ENCODE results near the gene RASGRP1. TPM values are rescaled to one million over a fixed set of nuclear protein-coding genes. Genes with fewer than 3 reads are reported as not detected.

The RASGRP1 gene
- total and polyA plus RNA-seq, 9 donors: 0.31 to 0.85 (median 0.41) TPM

GRCh38 chr15:38539008-38539343 lies 25.6 kb downstream of the RASGRP1 start:
- Histone ChIP-seq H3K27me3 (ENCODE audit: control insufficient read depth, insufficient read depth, low read length) (no peaks in the 10 kb centered on the region), H3K27ac (ENCODE audit: low read length) (no peak overlapping the region), H3K9me3 (replicated peaks; ENCODE audit: control insufficient read depth, low read depth, low read length) (no peaks in the 10 kb centered on the region), H3K36me3 (ENCODE audit: control insufficient read depth, insufficient read depth, low read length) (no peaks in the 10 kb centered on the region), H3K4me3 (ENCODE audit: low read length) (no peak overlapping the region), H3K4me1 (ENCODE audit: control insufficient read depth, insufficient read depth, low read length) (peaks cover 2% of the 10 kb centered on the region)
- no peak for DNase-seq

- H3K27ac ChIP-seq (ENCODE audit: low read length): no peak overlapping the region
- no peaks in the 10 kb centered on the region for H3K27me3 ChIP-seq (ENCODE audit: control insufficient read depth, insufficient read depth, low read length)
- H3K4me1 ChIP-seq (ENCODE audit: control insufficient read depth, insufficient read depth, low read length): peaks cover 2% of the 10 kb centered on the region
- H3K9me3 ChIP-seq (replicated peaks; ENCODE audit: control insufficient read depth, low read depth, low read length): no peaks in the 10 kb centered on the region
- no peak overlapping the region for H3K4me3 ChIP-seq (ENCODE audit: low read length)
- no peaks in the 10 kb centered on the region for H3K36me3 ChIP-seq (ENCODE audit: control insufficient read depth, insufficient read depth, low read length)
- WGBS (ENCODE audit: insufficient coverage): no CpG with 5 or more reads among the region's 8 CpGs
- DNase-seq: no peak
Observed at GRCh38 chr15:38538328-38539007, 26.1 kb downstream of the RASGRP1 start.

- no peak overlapping the region for H3K27ac ChIP-seq (ENCODE audit: low read length)
- H3K4me3 ChIP-seq (ENCODE audit: low read length): no peak overlapping the region
- H3K4me1 ChIP-seq (ENCODE audit: control insufficient read depth, insufficient read depth, low read length): peaks cover 2% of the 10 kb centered on the region
- DNase-seq: peak; percentile 28
- H3K27me3 ChIP-seq (ENCODE audit: control insufficient read depth, insufficient read depth, low read length): no peaks in the 10 kb centered on the region
- WGBS (ENCODE audit: insufficient coverage): 67% methylated on average over 1 of the region's 3 CpGs
- H3K36me3 ChIP-seq (ENCODE audit: control insufficient read depth, insufficient read depth, low read length): no peaks in the 10 kb centered on the region
- no peaks in the 10 kb centered on the region for H3K9me3 ChIP-seq (replicated peaks; ENCODE audit: control insufficient read depth, low read depth, low read length)
Observed at GRCh38 chr15:38536201-38536676, 28.4 kb downstream of the RASGRP1 start.

- peaks cover 2% of the 10 kb centered on the region for H3K4me1 ChIP-seq (ENCODE audit: control insufficient read depth, insufficient read depth, low read length)
- DNase-seq: peak; percentile 69
- H3K4me3 ChIP-seq (ENCODE audit: low read length): no peak overlapping the region
- H3K27ac ChIP-seq (ENCODE audit: low read length): no peak overlapping the region
- no peaks in the 10 kb centered on the region for H3K36me3 ChIP-seq (ENCODE audit: control insufficient read depth, insufficient read depth, low read length)
- no peaks in the 10 kb centered on the region for H3K9me3 ChIP-seq (replicated peaks; ENCODE audit: control insufficient read depth, low read depth, low read length)
- WGBS (ENCODE audit: insufficient coverage): 53% methylated on average over 4 of the region's 8 CpGs
- H3K27me3 ChIP-seq (ENCODE audit: control insufficient read depth, insufficient read depth, low read length): no peaks in the 10 kb centered on the region
Observed at GRCh38 chr15:38535491-38536200, 29.0 kb downstream of the RASGRP1 start.

- Histone ChIP-seq H3K4me1 (ENCODE audit: control insufficient read depth, insufficient read depth, low read length) (peaks cover 2% of the 10 kb centered on the region), H3K27ac (ENCODE audit: low read length) (no peak overlapping the region), H3K9me3 (replicated peaks; ENCODE audit: control insufficient read depth, low read depth, low read length) (no peaks in the 10 kb centered on the region), H3K27me3 (ENCODE audit: control insufficient read depth, insufficient read depth, low read length) (no peaks in the 10 kb centered on the region), H3K36me3 (ENCODE audit: control insufficient read depth, insufficient read depth, low read length) (no peaks in the 10 kb centered on the region), H3K4me3 (ENCODE audit: low read length) (no peak overlapping the region)
- DNase-seq: no peak
- WGBS (ENCODE audit: insufficient coverage): 100% methylated on average over 1 of the region's 3 CpGs
Observed at GRCh38 chr15:38534691-38535090, 29.9 kb downstream of the RASGRP1 start.

GRCh38 chr15:38533926-38534325 lies 30.7 kb downstream of the RASGRP1 start:
- no peaks in the 10 kb centered on the region for H3K36me3 ChIP-seq (ENCODE audit: control insufficient read depth, insufficient read depth, low read length)
- no peak overlapping the region for H3K27ac ChIP-seq (ENCODE audit: low read length)
- H3K4me1 ChIP-seq (ENCODE audit: control insufficient read depth, insufficient read depth, low read length): peaks cover 2% of the 10 kb centered on the region
- H3K9me3 ChIP-seq (replicated peaks; ENCODE audit: control insufficient read depth, low read depth, low read length): no peaks in the 10 kb centered on the region
- H3K4me3 ChIP-seq (ENCODE audit: low read length): no peak overlapping the region
- no peaks in the 10 kb centered on the region for H3K27me3 ChIP-seq (ENCODE audit: control insufficient read depth, insufficient read depth, low read length)
- DNase-seq: no peak

GRCh38 chr15:38533416-38533915 lies 31.1 kb downstream of the RASGRP1 start:
- Histone ChIP-seq H3K4me3 (ENCODE audit: low read length) (no peak overlapping the region), H3K4me1 (ENCODE audit: control insufficient read depth, insufficient read depth, low read length) (peaks cover 2% of the 10 kb centered on the region), H3K36me3 (ENCODE audit: control insufficient read depth, insufficient read depth, low read length) (no peaks in the 10 kb centered on the region), H3K9me3 (replicated peaks; ENCODE audit: control insufficient read depth, low read depth, low read length) (no peaks in the 10 kb centered on the region), H3K27ac (ENCODE audit: low read length) (no peak overlapping the region), H3K27me3 (ENCODE audit: control insufficient read depth, insufficient read depth, low read length) (no peaks in the 10 kb centered on the region)
- DNase-seq: no peak
- 100% methylated on average over 1 of the region's 6 CpGs for WGBS (ENCODE audit: insufficient coverage)

GRCh38 chr15:38532728-38533127 lies 31.9 kb downstream of the RASGRP1 start:
- H3K36me3 ChIP-seq (ENCODE audit: control insufficient read depth, insufficient read depth, low read length): no peaks in the 10 kb centered on the region
- H3K4me1 ChIP-seq (ENCODE audit: control insufficient read depth, insufficient read depth, low read length): peaks cover 2% of the 10 kb centered on the region
- H3K9me3 ChIP-seq (replicated peaks; ENCODE audit: control insufficient read depth, low read depth, low read length): no peaks in the 10 kb centered on the region
- no peak for DNase-seq
- no peak overlapping the region for H3K4me3 ChIP-seq (ENCODE audit: low read length)
- WGBS (ENCODE audit: insufficient coverage): 82% methylated on average over 3 of the region's 3 CpGs
- no peak overlapping the region for H3K27ac ChIP-seq (ENCODE audit: low read length)
- H3K27me3 ChIP-seq (ENCODE audit: control insufficient read depth, insufficient read depth, low read length): no peaks in the 10 kb centered on the region

- Histone ChIP-seq H3K27me3 (ENCODE audit: control insufficient read depth, insufficient read depth, low read length) (no peaks in the 10 kb centered on the region), H3K36me3 (ENCODE audit: control insufficient read depth, insufficient read depth, low read length) (no peaks in the 10 kb centered on the region), H3K27ac (ENCODE audit: low read length) (no peak overlapping the region), H3K4me3 (ENCODE audit: low read length) (no peak overlapping the region), H3K4me1 (ENCODE audit: control insufficient read depth, insufficient read depth, low read length) (peaks cover 2% of the 10 kb centered on the region), H3K9me3 (replicated peaks; ENCODE audit: control insufficient read depth, low read depth, low read length) (no peaks in the 10 kb centered on the region)
- WGBS (ENCODE audit: insufficient coverage): 78% methylated on average over 1 of the region's 4 CpGs
- no peak for DNase-seq
Observed at GRCh38 chr15:38531509-38531908, 33.1 kb downstream of the RASGRP1 start.

GRCh38 chr15:38530113-38530512 lies 34.5 kb downstream of the RASGRP1 start:
- H3K27me3 ChIP-seq (ENCODE audit: control insufficient read depth, insufficient read depth, low read length): no peaks in the 10 kb centered on the region
- H3K27ac ChIP-seq (ENCODE audit: low read length): no peak overlapping the region
- DNase-seq: no peak
- no peaks in the 10 kb centered on the region for H3K36me3 ChIP-seq (ENCODE audit: control insufficient read depth, insufficient read depth, low read length)
- no CpG with 5 or more reads among the region's 1 CpG for WGBS (ENCODE audit: insufficient coverage)
- no peaks in the 10 kb centered on the region for H3K9me3 ChIP-seq (replicated peaks; ENCODE audit: control insufficient read depth, low read depth, low read length)
- H3K4me1 ChIP-seq (ENCODE audit: control insufficient read depth, insufficient read depth, low read length): no peaks in the 10 kb centered on the region
- no peak overlapping the region for H3K4me3 ChIP-seq (ENCODE audit: low read length)

Data from muscle of leg (tissue), 11 donors.